H1 (cell line): ENCODE data around the gene CACNA2D1. TPM values are rescaled to one million over a fixed set of nuclear protein-coding genes. Genes with fewer than 3 reads are reported as not detected.

Source experiments
- CTCF ChIA-PET: fragments of 300-600 bp; sonication (Branson Sonifier 250); formaldehyde crosslinking; loops from one replicate; lab custom pipeline; 2021; ENCODE audit not compliant: partially characterized antibody; lab: Charles Lee
- POLR2A ChIA-PET: fragments of 300-600 bp; sonication (Branson Sonifier 250); formaldehyde crosslinking; loops from one replicate; lab custom pipeline; 2021; ENCODE audit warnings: inconsistent platforms; ENCODE audit not compliant: partially characterized antibody; lab: Charles Lee
- DNase-seq, 2 experiments: peaks; one replicate each; pipeline versions ENCODE4 v3.0.0 to v3.0.0-alpha.2; 2010 to 2022; ENCODE audit warnings: low spot score in 2 of 2, low read depth in 1 of 2, mixed read lengths in 1 of 2
- FAIRE-seq: peaks from 2 replicates; lab custom pipeline; 2011; peaks lifted over from hg19 to GRCh38; lab: Jason Lieb, UNC
- H2AFZ ChIP-seq: 2 replicates; pipeline ENCODE4 v1.8.1; 2012; ENCODE audit warnings: low read length, inconsistent platforms
- H2AK5ac ChIP-seq: 2 replicates; pipeline ENCODE4 v1.6.1; 2013; ENCODE audit warnings: low read depth, low read length
- H2BK120ac ChIP-seq: replicated peaks from 2 replicates; pipeline ENCODE3; 2013; ENCODE audit warnings: low read depth, low read length, inconsistent platforms
- H2BK12ac ChIP-seq: 2 replicates; pipeline ENCODE4 v1.6.1; 2013; ENCODE audit warnings: low read depth, low read length
- H2BK15ac ChIP-seq: 2 replicates; pipeline ENCODE4 v1.6.1; 2013; ENCODE audit warnings: low read length
- H2BK20ac ChIP-seq: 2 replicates; pipeline ENCODE4 v1.6.1; 2013; ENCODE audit warnings: low read length
- H2BK5ac ChIP-seq: 2 replicates; pipeline ENCODE4 v1.6.1; 2013; ENCODE audit warnings: low read depth, low read length
- H3K14ac ChIP-seq: 2 replicates; pipeline ENCODE4 v1.6.1; 2013; ENCODE audit warnings: inconsistent platforms; ENCODE audit not compliant: insufficient read length
- H3K18ac ChIP-seq: 2 replicates; pipeline ENCODE4 v1.6.1; 2013; ENCODE audit warnings: low read length; ENCODE audit errors: extremely low read depth
- H3K23ac ChIP-seq: 2 replicates; pipeline ENCODE4 v1.6.1; 2013; ENCODE audit warnings: inconsistent platforms; ENCODE audit not compliant: insufficient read length
- H3K23me2 ChIP-seq: 2 replicates; pipeline ENCODE4 v1.6.1; 2013; ENCODE audit warnings: low read depth, low read length
- H3K27ac ChIP-seq: 2 replicates; pipeline ENCODE4 v1.6.1; 2011; ENCODE audit warnings: low read depth, low read length, inconsistent platforms
- H3K27me3 ChIP-seq, 4 experiments: replicated peaks in 1 of 4; 1 replicate in 1 of 4; 2 replicates in 3 of 4; pipeline versions ENCODE4 v1.6.1 to v1.8.1; 2011 to 2013; ENCODE audit warnings: low read length in 3 of 4, mild to moderate bottlenecking in 3 of 4, inconsistent platforms in 2 of 4, mixed read lengths in 2 of 4, moderate library complexity in 1 of 4; ENCODE audit not compliant: control insufficient read depth in 3 of 4, insufficient read depth in 3 of 4; ENCODE audit errors: extremely low read depth in 1 of 4
- H3K36me3 ChIP-seq, 4 experiments: 2 replicates each; pipeline versions ENCODE4 v1.6.1 to v1.8.1; 2011 to 2013; ENCODE audit warnings: mild to moderate bottlenecking in 4 of 4, low read length in 3 of 4, moderate library complexity in 2 of 4, control low read depth in 1 of 4, inconsistent platforms in 1 of 4; ENCODE audit not compliant: insufficient read depth in 4 of 4, control insufficient read depth in 2 of 4
- H3K4ac ChIP-seq: replicated peaks from 2 replicates; pipeline ENCODE3; 2013; ENCODE audit warnings: low read length, low read depth, mixed read lengths, inconsistent platforms; ENCODE audit not compliant: insufficient read length
- H3K4me1 ChIP-seq, 4 experiments: replicated peaks in 1 of 4; 1 replicate in 1 of 4; 2 replicates in 3 of 4; pipeline versions ENCODE4 v1.6.1 to v1.8.1; 2011 to 2013; ENCODE audit warnings: low read length in 3 of 4, inconsistent platforms in 2 of 4, mixed read lengths in 1 of 4; ENCODE audit not compliant: insufficient read depth in 4 of 4, control insufficient read depth in 3 of 4
- H3K4me2 ChIP-seq, 2 experiments: 2 replicates each; pipeline versions ENCODE4 v1.6.1 to v1.8.1; 2011 to 2013; ENCODE audit warnings: low read depth in 2 of 2, low read length in 2 of 2, control low read depth in 1 of 2, inconsistent platforms in 1 of 2, mild to moderate bottlenecking in 1 of 2; ENCODE audit not compliant: insufficient read depth in 1 of 2
- H3K4me3 ChIP-seq, 4 experiments: fragments of 200-600, 300-600 bp in 1 of 4; sonication (generic), shearing (Covaris generic), sonication (Bioruptor Twin) in 1 of 4; 2 replicates each; pipeline versions ENCODE4 v1.5.1 to v1.8.1; 2011 to 2016; ENCODE audit warnings: low read length in 4 of 4, low read depth in 3 of 4, control low read depth in 2 of 4, inconsistent platforms in 2 of 4, mild to moderate bottlenecking in 2 of 4, mixed read lengths in 1 of 4, moderate library complexity in 1 of 4; ENCODE audit not compliant: insufficient read depth in 2 of 4; ENCODE audit errors: extremely low read depth in 1 of 4
- H3K56ac ChIP-seq: replicated peaks from 2 replicates; pipeline ENCODE3; 2013; ENCODE audit warnings: low read depth, mild to moderate bottlenecking, mixed read lengths, low read length, inconsistent platforms; ENCODE audit not compliant: insufficient read length
- H3K79me1 ChIP-seq: 2 replicates; pipeline ENCODE4 v1.6.1; 2013; ENCODE audit warnings: low read depth, low read length, control low read depth
- H3K79me2 ChIP-seq, 2 experiments: 2 replicates each; pipeline versions ENCODE4 v1.6.1 to v1.8.1; 2012 to 2013; ENCODE audit warnings: low read length in 2 of 2, mild to moderate bottlenecking in 2 of 2, inconsistent platforms in 1 of 2; ENCODE audit not compliant: insufficient read depth in 2 of 2, control insufficient read depth in 1 of 2
- H3K9ac ChIP-seq, 4 experiments: replicated peaks in 1 of 4; 1 replicate in 1 of 4; 2 replicates in 3 of 4; pipeline versions ENCODE4 v1.6.1 to v1.8.1; 2011 to 2013; ENCODE audit warnings: low read depth in 3 of 4, low read length in 3 of 4, control low read depth in 2 of 4, mild to moderate bottlenecking in 2 of 4, moderate library complexity in 2 of 4, inconsistent platforms in 1 of 4; ENCODE audit errors: extremely low read depth in 1 of 4
- H3K9me3 ChIP-seq, 2 experiments: 2 replicates each; pipeline versions ENCODE4 v1.6.1 to v1.8.1; 2012 to 2013; ENCODE audit warnings: mild to moderate bottlenecking in 2 of 2, moderate library complexity in 2 of 2, control low read depth in 1 of 2, inconsistent platforms in 1 of 2, low read depth in 1 of 2, low read length in 1 of 2, mixed read lengths in 1 of 2; ENCODE audit not compliant: insufficient read depth in 2 of 2
- H4K20me1 ChIP-seq, 2 experiments: replicated peaks in 1 of 2; 2 replicates each; pipeline versions ENCODE3 to v1.8.1; 2011 to 2013; ENCODE audit warnings: inconsistent platforms in 2 of 2, low read length in 2 of 2, mild to moderate bottlenecking in 1 of 2; ENCODE audit not compliant: insufficient read depth in 2 of 2, control insufficient read depth in 1 of 2
- H4K5ac ChIP-seq: 2 replicates; pipeline ENCODE4 v1.6.1; 2013; ENCODE audit warnings: low read length, low read depth, mixed read lengths, inconsistent platforms; ENCODE audit not compliant: insufficient read length
- H4K8ac ChIP-seq: 2 replicates; pipeline ENCODE4 v1.8.0; 2013; ENCODE audit warnings: mild to moderate bottlenecking, moderate library complexity, low read length, inconsistent platforms; ENCODE audit not compliant: insufficient read depth; ENCODE audit errors: extremely low read depth
- H4K91ac ChIP-seq: replicated peaks from 2 replicates; pipeline ENCODE3; 2013; ENCODE audit warnings: low read length, mixed read lengths, inconsistent platforms; ENCODE audit not compliant: insufficient read length
- POLR2AphosphoS5 ChIP-seq: IDR thresholded peaks from 2 replicates; pipeline ENCODE4 v1.6.1; 2011; ENCODE audit warnings: low read depth, low read length
- RAD21 ChIP-seq, 2 experiments: IDR thresholded peaks in 1 of 2; conservative IDR thresholded peaks in 1 of 2; 2 replicates each; pipeline ENCODE4 v1.6.1; 2011; ENCODE audit warnings: low read depth in 2 of 2, low read length in 2 of 2, improper control_type of control experiment in 1 of 2, inconsistent platforms in 1 of 2, mild to moderate bottlenecking in 1 of 2, moderate library complexity in 1 of 2
- WGBS, 2 experiments: shearing (Covaris generic) in 1 of 2; methylation state at CpG; one replicate each; pipeline versions ENCODE4 v1.1.6 to v1.1.7; 2013 to 2015; ENCODE audit warnings: low lambda C conversion rate in 2 of 2, mixed read lengths in 2 of 2, inconsistent platforms in 1 of 2, low coverage in 1 of 2, missing lambda C conversion rate in 1 of 2; ENCODE audit not compliant: insufficient replicate concordance in 2 of 2, insufficient coverage in 1 of 2, insufficient read length in 1 of 2; ENCODE audit errors: extremely low coverage in 1 of 2, missing lambda C conversion rate in 1 of 2; 5-methylcytosine and 5-hydroxymethylcytosine counted together
- polyA plus RNA-seq, 7 experiments: library from polyadenylated mRNA; depleted of rRNA in 3 of 7; stranded (reverse) in 5 of 7; unstranded in 2 of 7; fragments of >200 nt in 5 of 7; fragments of 200-250 nt in 2 of 7; gene quantifications; 1 replicate in 5 of 7; 2 replicates in 1 of 7; 4 replicates in 1 of 7; pipeline versions ENCODE4 v1.2.1 to v1.2.3, GENCODE V29; 2011 to 2013; ENCODE audit warnings: missing spikeins in 2 of 7, mixed read lengths in 2 of 7
- total RNA-seq: library from RNA; stranded (reverse); fragmentation: NEBNext Ultra II Directional; extraction: Animal tissue kit (Norgen Biotek cat#: 25700); gene quantifications from 2 replicates; pipeline ENCODE4 v1.2.1, GENCODE V29; 2021
- TF ChIP-seq, protein P1 (sequence below), 3 experiments: IDR thresholded peaks; 1 replicate in 2 of 3; 2 replicates in 1 of 3; pipeline versions ENCODE4 v1.5.1 to v1.6.1; 2011; ENCODE audit warnings: low read length in 3 of 3, mild to moderate bottlenecking in 3 of 3, inconsistent platforms in 2 of 3, low read depth in 1 of 3, moderate library complexity in 1 of 3; ENCODE audit not compliant: insufficient read depth in 1 of 3; ENCODE audit errors: control extremely low read depth in 1 of 3

CACNA2D1 gene
- total and polyA plus RNA-seq, 2 of the 8 experiments (the other 6 are each of a cell fraction or from before 2014, with no cell fraction given): 4.3 to 27.3 TPM

DNA sequence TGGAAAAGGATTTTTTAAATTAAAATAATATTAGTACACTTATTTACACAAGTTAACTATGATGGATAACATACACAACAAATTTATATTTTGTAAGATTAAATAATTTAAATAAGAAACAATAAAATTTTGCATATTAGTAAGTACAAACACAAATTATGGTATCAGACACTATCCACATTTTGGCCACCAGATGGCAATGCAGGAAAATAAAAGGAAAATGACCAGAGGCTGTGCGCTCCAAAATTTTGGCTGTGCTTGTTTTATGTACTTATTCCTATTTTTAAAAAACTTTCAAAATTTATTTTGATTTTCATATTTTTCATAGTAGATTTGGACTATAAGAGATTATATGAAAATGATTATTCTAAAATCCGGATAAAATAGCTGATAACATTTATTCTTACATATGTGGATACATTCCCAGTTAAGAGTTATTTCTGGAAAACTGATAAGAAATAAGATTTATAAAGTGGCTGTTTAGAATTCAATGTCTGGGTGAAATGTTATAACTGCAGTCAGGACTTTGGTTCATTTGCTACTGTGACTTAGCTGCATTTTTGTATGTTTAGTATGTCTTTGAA lies 399.0 kb downstream of the CACNA2D1 start:
- CTCF ChIA-PET: interaction anchor here (0.6 to 2.8 kb wide), 17 partner anchors 7 to 688 kb away, joined by 3 to 14 read pairs (median 3); no protein-coding TSS in a partner anchor
- Histone ChIP-seq H3K4me2 (no peak overlapping the region), H2BK12ac (no peak overlapping the region)

More for the DNA sequence above, 399.0 kb downstream of the CACNA2D1 start:
- Histone ChIP-seq H2BK5ac (no peak overlapping the region), H4K5ac (no peak overlapping the region), H3K27me3 (no peaks in the 10 kb centered on the region), H4K91ac (no peak overlapping the region), H3K23me2 (no peaks in the 10 kb centered on the region), H3K14ac (no peak overlapping the region), H3K23ac (no peak overlapping the region), H3K4me1 (no peaks in the 10 kb centered on the region), H3K79me1 (no peaks in the 10 kb centered on the region), H3K4me3 (no peak overlapping the region), H3K9me3 (no peaks in the 10 kb centered on the region), H2BK20ac (no peak overlapping the region), H3K36me3 (no peaks in the 10 kb centered on the region), H3K18ac (no peak overlapping the region), H4K8ac (no peak overlapping the region), H2AK5ac (no peak overlapping the region), H2BK15ac (no peak overlapping the region), H3K4ac (no peak overlapping the region), H2AFZ (no peak overlapping the region), H3K56ac (no peak overlapping the region), H3K9ac (no peak overlapping the region), H4K20me1 (no peaks in the 10 kb centered on the region), H2BK120ac (no peak overlapping the region), H3K27ac (no peak overlapping the region), H3K79me2 (no peaks in the 10 kb centered on the region)
- FAIRE-seq: no peak
- no peak for DNase-seq
- TF ChIP-seq POLR2AphosphoS5: no peak
- TF ChIP-seq RAD21 (IDR thresholded peaks at IDR 0.05 in 1 of 2, conservative IDR thresholded peaks at IDR 0.05 in 1 of 2; ENCODE audit: low read depth in 2 of 2, low read length in 2 of 2): peak; percentile 79 to 81
- TF ChIP-seq, protein P1, sequence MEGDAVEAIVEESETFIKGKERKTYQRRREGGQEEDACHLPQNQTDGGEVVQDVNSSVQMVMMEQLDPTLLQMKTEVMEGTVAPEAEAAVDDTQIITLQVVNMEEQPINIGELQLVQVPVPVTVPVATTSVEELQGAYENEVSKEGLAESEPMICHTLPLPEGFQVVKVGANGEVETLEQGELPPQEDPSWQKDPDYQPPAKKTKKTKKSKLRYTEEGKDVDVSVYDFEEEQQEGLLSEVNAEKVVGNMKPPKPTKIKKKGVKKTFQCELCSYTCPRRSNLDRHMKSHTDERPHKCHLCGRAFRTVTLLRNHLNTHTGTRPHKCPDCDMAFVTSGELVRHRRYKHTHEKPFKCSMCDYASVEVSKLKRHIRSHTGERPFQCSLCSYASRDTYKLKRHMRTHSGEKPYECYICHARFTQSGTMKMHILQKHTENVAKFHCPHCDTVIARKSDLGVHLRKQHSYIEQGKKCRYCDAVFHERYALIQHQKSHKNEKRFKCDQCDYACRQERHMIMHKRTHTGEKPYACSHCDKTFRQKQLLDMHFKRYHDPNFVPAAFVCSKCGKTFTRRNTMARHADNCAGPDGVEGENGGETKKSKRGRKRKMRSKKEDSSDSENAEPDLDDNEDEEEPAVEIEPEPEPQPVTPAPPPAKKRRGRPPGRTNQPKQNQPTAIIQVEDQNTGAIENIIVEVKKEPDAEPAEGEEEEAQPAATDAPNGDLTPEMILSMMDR (IDR thresholded peaks at IDR 0.05; ENCODE audit: control extremely low read depth in 1 of 3, insufficient read depth in 1 of 3, low read depth in 1 of 3, low read length in 3 of 3): peak in 2 of 3 experiments; percentile 31 to 47; a peak in 2 of 4 replicates
- POLR2A ChIA-PET: no interaction called here
- WGBS, 2 experiments: 65% methylated on average over 2 of the region's 2 CpGs; no CpG with 5 or more reads in 1 of the 2 experiments
